Upper lobe of left lung (tissue), 4 donors: ENCODE results near the gene ACCSL.

ENCODE experiments used
- CTCF ChIP-seq, 6 experiments: fragments of 450-650 bp in 4 of 6; fragments of 200-600 bp in 2 of 6; sonication (generic) in 2 of 6; IDR thresholded peaks; one replicate each; pipeline ENCODE4 v1.5.1; 2016 to 2019; ENCODE audit warnings: antibody characterized with exemption in 6 of 6
- EP300 ChIP-seq, 4 donors: sonication (generic); formaldehyde crosslinking; IDR thresholded peaks; one replicate each; pipeline ENCODE4 v1.5.1; 2017; ENCODE audit warnings: antibody characterized with exemption in 4 of 4, control low read depth in 2 of 4
- POLR2AphosphoS5 ChIP-seq, 2 donors: sonication (generic); formaldehyde crosslinking; IDR thresholded peaks; one replicate each; pipeline ENCODE4 v1.5.1; 2017; ENCODE audit warnings: antibody characterized with exemption in 2 of 2

DNA sequence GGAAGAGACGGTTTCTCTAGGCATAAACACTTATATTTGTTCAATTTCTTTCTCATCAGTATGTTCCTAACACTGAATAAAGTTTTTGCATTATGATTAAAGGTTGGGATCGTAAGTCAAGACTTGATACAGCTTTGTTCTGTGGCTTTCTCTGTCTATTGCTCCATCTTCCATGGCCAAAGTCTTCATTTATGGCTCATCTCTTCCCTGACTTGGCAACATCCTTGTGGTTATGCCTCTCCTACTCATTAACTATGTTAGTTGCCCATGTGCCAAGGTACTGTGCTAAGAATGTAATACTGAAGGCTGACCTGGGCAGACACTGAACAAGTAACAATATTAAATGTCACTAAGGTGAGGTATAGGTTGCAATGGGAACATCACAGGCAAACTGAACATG lies 1.6 kb upstream of the ACCSL start:
- no peak for TF ChIP-seq CTCF (IDR thresholded peaks at IDR 0.05)
- no peak for TF ChIP-seq EP300 (IDR thresholded peaks at IDR 0.05)
- no peak for TF ChIP-seq POLR2AphosphoS5 (IDR thresholded peaks at IDR 0.05)
